Activated naive CD4-positive, alpha-beta T cell treated with anti-CD3 and anti-CD28 coated beads, Interleukin-2, amount 50 U/mL, for 72 hours (primary cell): Measurements from ENCODE around the gene ANKIB1. TPM values are rescaled to one million over a fixed set of nuclear protein-coding genes. Genes with fewer than 3 reads are reported as not detected.

Experiments
- ATAC-seq, 2 donors: fragments of 150-1000 bp; cut with Tn5 transposase; 2 replicates each; pipeline ENCODE4 v1.10.0; 2021; ENCODE audit warnings: mild to moderate bottlenecking in 2 of 2, moderate library complexity in 2 of 2
- DNase-seq, 2 donors: peaks; one replicate each; pipeline ENCODE4 v3.0.0; 2021 to 2022; ENCODE audit warnings: low spot score in 2 of 2
- H3K27ac Mint-ChIP-seq, 2 donors: one replicate each; pipeline ENCODE4 v1.8.0; 2022; ENCODE audit warnings: mild to moderate bottlenecking in 2 of 2, mixed read lengths in 2 of 2
- H3K36me3 Mint-ChIP-seq, 2 donors: one replicate each; pipeline ENCODE4 v1.8.0; 2022; ENCODE audit warnings: mixed read lengths in 2 of 2
- H3K9me3 Mint-ChIP-seq, 2 donors: one replicate each; pipeline ENCODE4 v1.8.0; 2022; ENCODE audit warnings: mixed read lengths in 2 of 2
- total RNA-seq, 2 donors: library from RNA; stranded (reverse); gene quantifications; one replicate each; pipeline ENCODE4 v1.2.3, GENCODE V29; 2022

Gene ANKIB1
- total RNA-seq, 2 donors from 2014 or later, result 34.4 to 50.7 TPM

DNA sequence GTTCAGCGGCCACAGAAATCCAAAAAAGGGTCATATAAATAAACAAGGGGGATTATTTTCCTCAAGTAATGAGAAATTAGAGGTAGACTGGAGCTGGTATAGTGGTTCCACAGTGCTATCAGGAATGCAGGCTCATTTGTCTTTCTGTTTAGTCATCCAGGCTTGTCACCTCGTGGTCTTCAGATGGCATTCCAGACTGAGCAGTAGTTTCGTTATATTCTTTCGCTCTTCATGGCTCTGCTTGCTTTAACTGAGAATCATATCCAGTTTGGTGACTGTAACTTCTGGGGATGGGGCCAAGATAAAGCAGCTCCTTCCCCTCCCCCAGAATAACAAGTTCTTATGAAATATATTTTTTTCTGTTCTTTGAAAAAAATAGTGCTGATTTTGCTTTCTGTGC lies 9.5 kb downstream of the ANKIB1 start:
- DNase-seq (no peak), ATAC-seq (no peak)
- H3K9me3 Mint-ChIP-seq, result peaks cover 0 to 13% of the 10 kb centered on the region in 2 donors
- H3K27ac Mint-ChIP-seq, result no peak overlapping the region
- H3K36me3 Mint-ChIP-seq, result peaks cover 6 to 21% of the 10 kb centered on the region in 2 donors

DNA sequence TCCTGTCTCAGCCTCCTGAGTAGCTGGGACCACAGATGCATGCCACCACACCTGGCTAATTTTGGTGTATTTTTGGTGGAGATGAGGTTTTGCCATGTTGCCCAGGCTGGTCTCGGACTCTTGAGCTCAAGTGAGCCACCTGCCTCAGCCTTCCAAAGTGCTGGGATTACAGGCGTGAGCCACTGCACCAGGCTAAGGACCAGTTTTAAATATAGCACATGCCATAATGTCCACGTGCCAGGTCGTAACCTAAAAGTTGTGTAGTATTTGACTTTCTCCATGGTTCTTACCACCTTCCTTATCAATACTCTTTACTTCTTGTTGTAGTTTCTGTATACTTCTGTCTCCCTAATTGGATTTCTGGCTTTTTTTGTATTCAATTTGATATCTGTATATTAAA lies 13.3 kb downstream of the ANKIB1 start:
- Mint-ChIP-seq H3K27ac (no peak overlapping the region), H3K36me3 (peaks cover 13 to 15% of the 10 kb centered on the region in 2 donors), H3K9me3 (peaks cover 0 to 13% of the 10 kb centered on the region in 2 donors)
- DNase-seq (no peak), ATAC-seq (no peak)

DNA sequence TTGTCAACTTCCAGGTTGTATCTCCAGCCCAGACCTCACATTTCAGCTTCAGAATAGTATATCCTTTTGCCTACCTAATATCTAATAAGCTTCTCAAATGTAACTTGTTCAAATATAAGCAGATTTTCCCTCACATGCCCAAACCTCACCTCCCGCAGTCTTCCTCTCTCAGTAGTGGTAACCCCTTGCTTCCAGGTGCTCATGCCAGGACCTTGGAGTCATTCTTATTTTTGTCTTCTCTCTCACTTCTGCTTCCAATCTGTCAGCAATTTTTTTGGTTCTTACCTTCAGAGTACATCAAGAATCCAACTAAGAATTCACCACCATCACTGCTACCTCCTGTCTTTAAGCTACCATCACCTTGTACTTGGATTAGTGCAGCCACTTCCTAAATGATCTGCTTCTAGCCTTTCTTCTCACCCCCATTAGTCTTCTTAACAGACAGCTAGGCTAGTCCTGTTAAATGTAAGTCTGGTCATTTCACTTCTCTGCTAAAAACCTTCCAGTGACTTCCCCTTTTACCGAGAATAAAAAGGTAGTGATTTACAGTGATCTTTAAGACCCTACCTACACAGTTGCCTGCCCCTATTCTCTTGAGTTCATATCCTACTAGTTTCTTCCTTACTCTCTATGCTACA lies 14.0 kb downstream of the ANKIB1 start:
- ATAC-seq, result no peak
- H3K27ac Mint-ChIP-seq, result no peak overlapping the region

DNA sequence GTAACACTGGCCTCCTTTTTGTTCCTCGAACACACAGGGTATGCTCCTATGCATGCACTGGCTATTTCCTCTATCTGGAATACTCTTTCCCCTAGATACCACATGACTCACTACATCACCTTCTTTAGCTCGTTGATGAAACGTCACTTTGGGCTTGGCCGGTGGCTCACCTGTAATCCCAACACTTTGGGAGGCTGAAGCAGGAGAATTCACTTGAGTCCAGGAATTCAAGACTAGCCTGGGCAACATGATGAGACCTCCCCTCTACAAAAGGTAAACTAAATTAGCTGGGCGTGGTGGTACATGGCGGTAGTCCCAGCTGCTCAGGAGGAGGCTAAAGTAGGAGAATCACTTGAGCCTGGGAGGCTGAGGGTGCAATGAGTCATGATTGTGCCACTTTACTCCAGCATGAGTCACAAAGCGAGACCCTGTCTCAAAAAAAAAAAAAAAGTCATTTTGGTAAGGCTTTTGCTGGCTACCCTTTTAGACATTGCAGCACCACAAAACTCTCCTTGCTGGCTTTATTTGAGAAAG lies 14.5 kb downstream of the ANKIB1 start:
- ATAC-seq, result peak; percentile 40 to 56
- no peak overlapping the region for H3K27ac Mint-ChIP-seq

More for the DNA sequence above, 14.0 kb downstream of the ANKIB1 start:
- DNase-seq, result no peak
- H3K9me3 Mint-ChIP-seq, result peaks cover 0 to 12% of the 10 kb centered on the region in 2 donors
- peaks cover 13 to 15% of the 10 kb centered on the region in 2 donors for H3K36me3 Mint-ChIP-seq

DNA sequence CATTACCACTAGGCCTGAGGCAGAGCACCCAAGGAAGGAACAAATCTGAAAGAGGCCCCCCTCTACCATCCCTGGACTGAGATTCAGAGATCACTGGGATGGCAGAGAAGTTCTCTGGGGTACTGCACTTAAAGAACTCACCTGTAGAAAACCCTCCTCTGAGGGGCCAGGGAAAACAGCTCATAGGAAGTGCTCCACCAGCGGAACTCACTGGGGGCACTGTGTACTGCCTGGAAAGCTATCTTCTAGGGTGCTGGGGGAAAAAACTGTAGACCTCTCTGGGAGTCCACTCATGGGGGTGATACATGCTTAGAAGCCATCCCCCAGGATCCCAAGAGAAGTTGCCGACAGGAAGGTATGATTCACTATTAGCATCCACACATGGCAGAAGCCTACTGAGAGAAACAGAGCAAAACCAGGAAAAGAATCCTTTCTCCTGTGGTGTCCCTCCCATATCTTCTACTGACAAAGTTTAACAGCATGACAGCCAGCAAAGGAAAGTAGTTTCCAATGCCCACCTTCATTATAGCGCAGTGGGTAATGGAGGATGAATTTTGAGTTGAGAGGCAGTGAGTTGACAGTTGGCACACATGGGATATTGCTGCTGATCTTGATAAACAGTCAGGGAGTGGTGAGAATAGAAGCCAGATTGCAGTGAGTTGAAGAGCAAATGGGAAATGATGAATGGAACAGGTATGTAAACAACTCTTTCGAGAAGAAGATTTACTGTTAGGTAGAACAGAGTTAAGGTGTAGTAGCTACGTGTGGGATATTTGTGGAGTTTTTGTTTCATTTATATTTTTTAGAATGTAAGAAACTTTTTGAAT lies 20.9 kb downstream of the ANKIB1 start:
- Mint-ChIP-seq H3K36me3 (peaks cover 3 to 8% of the 10 kb centered on the region in 2 donors), H3K9me3 (peaks cover 0 to 2% of the 10 kb centered on the region in 2 donors), H3K27ac (no peak overlapping the region)
- no peak for ATAC-seq
- no peak for DNase-seq

More for the DNA sequence above, 14.5 kb downstream of the ANKIB1 start:
- DNase-seq, result no peak
- Mint-ChIP-seq H3K9me3 (peaks cover 0 to 7% of the 10 kb centered on the region in 2 donors), H3K36me3 (peaks cover 9 to 13% of the 10 kb centered on the region in 2 donors)

DNA sequence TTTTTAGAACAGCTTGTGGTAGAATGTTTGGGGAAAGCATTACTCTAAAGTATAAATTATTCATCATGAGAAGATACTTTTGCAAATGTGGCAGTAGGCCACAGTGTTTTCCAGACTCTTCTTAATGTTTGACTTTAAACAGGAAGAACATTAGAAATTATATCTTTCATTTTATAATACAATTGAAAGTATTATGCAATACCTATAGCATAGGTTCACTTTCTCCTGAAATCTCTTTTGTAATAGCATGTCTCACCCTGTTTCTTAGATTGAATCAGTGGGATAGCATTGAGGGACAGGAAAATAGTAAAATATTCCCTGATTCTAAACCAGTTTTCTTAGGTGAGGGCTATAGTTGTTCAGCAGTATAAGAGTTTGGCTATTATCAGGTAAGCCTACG lies 23.1 kb downstream of the ANKIB1 start:
- no peak for ATAC-seq
- Mint-ChIP-seq H3K27ac (no peak overlapping the region), H3K36me3 (peaks cover 0 to 15% of the 10 kb centered on the region in 2 donors), H3K9me3 (peaks cover 0 to 5% of the 10 kb centered on the region in 2 donors)
- DNase-seq, result no peak

DNA sequence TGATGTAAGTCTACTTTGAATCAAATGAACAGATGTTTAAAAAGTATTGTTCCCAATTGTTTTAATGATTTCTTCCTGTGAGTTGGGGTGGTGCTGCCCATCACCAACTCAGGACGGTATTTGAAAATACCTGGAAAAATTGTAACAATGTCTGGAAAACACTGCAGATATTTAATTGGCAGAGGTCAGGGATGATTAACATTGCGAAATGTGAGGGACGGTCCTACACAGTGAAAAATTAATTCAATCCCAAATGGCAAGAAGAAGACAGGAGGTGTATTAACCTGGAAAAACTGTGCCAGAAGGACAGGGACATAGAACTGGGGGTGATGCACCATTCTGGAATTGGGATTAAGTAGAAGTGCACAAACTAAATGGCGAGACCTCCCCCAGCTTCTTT lies 29.6 kb downstream of the ANKIB1 start:
- ATAC-seq (no peak), DNase-seq (no peak)
- Mint-ChIP-seq H3K36me3 (peaks cover 0 to 34% of the 10 kb centered on the region in 2 donors), H3K27ac (no peak overlapping the region), H3K9me3 (peaks cover 4 to 13% of the 10 kb centered on the region in 2 donors)

DNA sequence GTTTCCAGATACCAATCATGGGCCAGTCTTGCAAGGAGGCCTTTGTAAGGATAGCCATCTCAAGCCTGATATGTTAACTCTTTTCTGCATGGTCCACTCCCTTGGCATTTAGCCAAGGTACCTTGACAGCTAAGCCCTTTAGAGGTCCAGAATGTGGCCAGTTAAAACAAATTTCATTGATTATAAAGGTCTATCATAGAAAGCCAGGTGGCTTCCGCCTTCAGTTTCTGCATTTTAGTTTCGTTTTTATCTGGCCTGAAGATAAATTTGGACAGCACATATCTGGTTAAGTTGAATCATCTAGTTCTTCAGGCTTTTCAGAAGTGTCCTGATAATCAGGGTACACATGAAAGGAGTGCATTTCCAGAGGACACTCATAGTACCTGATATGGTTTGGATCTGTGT lies 30.7 kb downstream of the ANKIB1 start:
- no peak for ATAC-seq
- H3K9me3 Mint-ChIP-seq, result peaks cover 4 to 19% of the 10 kb centered on the region in 2 donors
- peaks cover 0 to 39% of the 10 kb centered on the region in 2 donors for H3K36me3 Mint-ChIP-seq
- H3K27ac Mint-ChIP-seq, result peak overlapping the region in 1 of 2 donors; percentile 53
- no peak for DNase-seq

DNA sequence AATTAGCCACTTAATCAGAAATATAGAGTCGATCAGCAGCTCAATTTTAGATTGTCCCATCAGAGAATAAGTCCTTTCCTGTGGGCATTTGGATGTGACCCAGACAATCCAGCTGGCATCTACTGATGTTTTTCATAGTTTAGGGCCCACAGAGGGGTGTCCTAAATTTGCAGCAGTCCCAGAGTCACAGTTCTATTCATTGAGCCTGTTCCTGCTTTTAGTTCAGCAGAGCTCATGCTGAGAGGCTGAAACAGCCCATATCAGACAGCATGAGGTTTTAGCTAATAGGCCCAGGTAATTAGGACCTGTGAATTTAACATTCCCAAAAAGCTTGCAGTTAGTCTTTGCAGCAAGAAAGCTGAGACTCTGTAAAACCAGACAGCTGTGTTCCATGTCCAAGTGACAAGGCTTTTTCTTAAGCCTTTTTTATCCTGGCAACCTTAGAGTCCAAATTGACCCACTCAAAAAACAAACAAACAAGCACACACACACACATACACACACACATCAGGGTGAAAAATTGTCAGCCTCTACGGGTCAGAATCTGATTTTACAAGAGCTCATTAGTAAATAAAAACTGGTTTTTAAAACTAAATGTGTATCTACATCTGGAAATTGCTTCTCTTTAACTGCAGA lies 33.7 kb downstream of the ANKIB1 start:
- no peak for ATAC-seq
- Mint-ChIP-seq H3K9me3 (peaks cover 4 to 14% of the 10 kb centered on the region in 2 donors), H3K27ac (no peak overlapping the region), H3K36me3 (peaks cover 0 to 29% of the 10 kb centered on the region in 2 donors)
- no peak for DNase-seq

DNA sequence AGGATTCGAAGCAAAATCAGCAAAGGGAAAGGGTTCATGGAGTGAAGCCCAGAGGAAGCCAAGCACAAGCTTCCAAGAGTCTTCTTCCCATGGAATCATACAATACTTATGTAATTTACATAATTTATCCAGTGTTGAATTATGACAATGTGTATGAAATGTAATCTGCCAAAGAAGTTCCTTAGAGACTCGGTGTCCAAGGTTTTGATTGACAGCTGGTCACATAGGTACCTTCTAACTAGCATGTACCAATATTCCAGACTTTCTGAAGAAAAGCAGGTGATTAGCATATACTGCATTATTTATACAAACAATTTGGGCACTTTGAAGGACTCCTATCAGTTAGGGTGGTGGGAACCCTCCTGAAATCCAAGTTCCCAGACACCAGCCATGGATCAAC lies 35.3 kb downstream of the ANKIB1 start:
- no peak for ATAC-seq
- Mint-ChIP-seq H3K27ac (no peak overlapping the region), H3K9me3 (peaks cover 4 to 14% of the 10 kb centered on the region in 2 donors), H3K36me3 (peaks cover 0 to 24% of the 10 kb centered on the region in 2 donors)
- DNase-seq, result no peak

DNA sequence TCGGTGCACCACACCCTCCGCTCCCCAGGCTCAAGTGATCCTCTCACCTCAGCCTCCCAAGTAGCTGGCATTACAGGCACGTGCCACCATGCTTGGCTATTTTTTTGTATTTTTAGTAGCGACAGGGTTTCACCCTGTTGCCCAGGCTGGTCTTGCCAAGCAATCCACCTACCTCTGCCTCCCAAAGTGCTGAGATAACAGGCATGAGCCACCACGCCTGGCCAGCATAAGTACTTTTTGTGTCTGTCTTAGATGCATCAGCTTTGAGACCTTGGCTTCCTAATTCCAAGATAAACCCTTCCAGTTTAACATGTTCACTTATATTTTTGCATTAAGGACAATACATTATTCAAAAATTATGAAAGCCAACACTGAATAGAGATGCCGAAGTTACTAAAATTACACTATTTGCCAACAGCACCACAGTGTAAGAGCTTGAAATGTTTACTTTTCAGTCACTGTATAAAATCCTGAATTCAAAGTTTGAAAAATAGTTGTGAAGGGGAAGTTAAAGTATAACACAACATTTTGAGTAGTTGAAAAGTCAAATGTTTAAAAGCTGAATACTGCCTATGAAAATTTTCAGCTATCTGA lies 36.5 kb downstream of the ANKIB1 start:
- H3K27ac Mint-ChIP-seq, result no peak overlapping the region
- H3K36me3 Mint-ChIP-seq, result peaks cover 0 to 20% of the 10 kb centered on the region in 2 donors
- DNase-seq, result no peak
- no peak for ATAC-seq
- H3K9me3 Mint-ChIP-seq, result peaks cover 4 to 16% of the 10 kb centered on the region in 2 donors

DNA sequence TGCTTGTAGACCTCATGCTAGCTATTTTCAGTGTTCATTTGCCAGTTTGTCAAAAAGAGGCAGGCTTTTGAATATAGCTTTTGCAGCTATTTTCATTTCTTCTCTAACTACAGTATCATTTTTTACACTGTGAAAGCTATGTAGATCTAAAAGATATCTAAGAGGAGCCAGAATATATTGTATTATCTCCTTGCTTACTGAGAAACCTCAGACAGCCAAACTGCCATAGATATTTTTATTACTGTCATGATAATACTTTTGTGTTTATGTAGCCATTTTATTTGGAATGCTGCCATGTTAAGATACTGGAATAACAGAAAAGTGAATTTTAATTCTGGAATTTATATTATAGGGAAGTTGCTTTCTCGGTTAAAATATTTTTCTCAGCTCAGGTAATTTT lies 37.2 kb downstream of the ANKIB1 start:
- DNase-seq (no peak), ATAC-seq (no peak)
- Mint-ChIP-seq H3K36me3 (peaks cover 0 to 24% of the 10 kb centered on the region in 2 donors), H3K9me3 (peaks cover 4 to 18% of the 10 kb centered on the region in 2 donors), H3K27ac (no peak overlapping the region)

DNA sequence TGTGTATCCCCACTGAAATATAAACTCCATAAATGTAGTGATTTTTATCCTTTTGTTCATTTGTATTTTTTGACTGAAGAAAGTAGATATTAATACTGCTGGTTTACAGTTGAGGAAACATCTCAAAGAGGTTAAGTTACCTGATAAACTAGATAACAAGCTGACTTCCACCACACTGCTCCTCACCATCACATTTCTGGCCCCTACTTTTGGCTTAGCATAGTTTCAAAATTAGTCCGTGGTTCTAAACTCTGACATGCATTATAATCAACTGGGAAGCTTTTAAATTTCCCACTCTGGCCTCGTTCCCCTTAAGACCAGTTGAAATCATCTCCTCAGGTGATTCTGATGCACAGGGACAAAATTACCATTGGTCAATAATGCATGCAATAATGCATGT lies 43.5 kb downstream of the ANKIB1 start:
- DNase-seq (no peak), ATAC-seq (no peak)
- no peak overlapping the region for H3K27ac Mint-ChIP-seq
- peaks cover 0 to 7% of the 10 kb centered on the region in 2 donors for H3K36me3 Mint-ChIP-seq
- H3K9me3 Mint-ChIP-seq, result peaks cover 0 to 4% of the 10 kb centered on the region in 2 donors

DNA sequence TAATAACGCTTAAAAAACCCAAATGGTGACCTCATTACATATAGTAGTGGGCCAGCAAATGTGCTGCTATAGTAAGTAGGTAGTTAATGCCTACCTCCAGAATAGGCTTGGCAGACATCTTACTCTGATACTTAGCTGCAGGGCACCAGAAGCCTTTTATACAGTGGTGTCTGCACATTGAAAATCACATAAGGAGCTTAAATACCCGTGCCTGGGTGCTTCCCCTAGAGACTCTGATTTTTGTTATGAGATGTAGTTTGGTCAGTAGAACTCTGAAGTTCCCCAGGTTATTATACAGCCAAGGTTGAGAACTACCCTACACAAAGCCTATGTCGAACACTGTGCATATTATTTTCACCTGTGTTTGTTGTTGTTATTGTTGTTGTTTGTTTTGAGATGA lies 47.2 kb downstream of the ANKIB1 start:
- DNase-seq, result no peak
- Mint-ChIP-seq H3K27ac (no peak overlapping the region), H3K36me3 (no peaks in the 10 kb centered on the region), H3K9me3 (no peaks in the 10 kb centered on the region)
- ATAC-seq, result no peak

DNA sequence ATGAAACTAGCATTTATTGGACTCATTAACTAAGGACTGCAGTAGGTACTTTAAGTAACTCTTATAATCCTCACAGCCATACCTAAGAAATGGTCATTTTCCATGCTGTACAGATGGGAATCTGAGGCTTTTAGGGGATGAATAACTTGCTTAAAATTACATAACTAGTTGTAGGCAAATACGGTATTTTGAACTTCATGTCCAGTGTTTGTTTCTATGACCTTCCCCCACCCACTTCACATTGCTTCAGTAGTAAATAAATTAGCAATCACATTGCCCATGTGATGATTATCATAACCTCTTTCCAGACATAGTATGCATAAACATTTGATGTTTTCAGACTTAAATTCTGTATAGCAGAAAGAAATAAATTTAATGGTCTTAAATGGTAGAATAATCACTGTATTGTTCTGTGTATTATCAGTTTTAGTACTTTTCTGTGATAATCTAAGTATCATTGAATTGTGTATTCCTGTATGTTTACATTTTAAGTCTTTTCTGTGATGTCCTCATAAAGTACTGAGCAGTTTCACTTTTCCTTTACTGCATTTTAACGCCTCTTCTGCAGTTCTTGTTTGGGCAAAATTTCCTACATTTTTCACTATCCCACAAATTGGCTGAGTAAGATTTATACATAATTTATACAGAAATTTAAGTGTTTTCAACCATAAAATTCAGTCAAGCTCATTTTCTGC lies 48.3 kb downstream of the ANKIB1 start:
- Mint-ChIP-seq H3K9me3 (no peaks in the 10 kb centered on the region), H3K36me3 (no peaks in the 10 kb centered on the region), H3K27ac (no peak overlapping the region)
- ATAC-seq (no peak), DNase-seq (no peak)

DNA sequence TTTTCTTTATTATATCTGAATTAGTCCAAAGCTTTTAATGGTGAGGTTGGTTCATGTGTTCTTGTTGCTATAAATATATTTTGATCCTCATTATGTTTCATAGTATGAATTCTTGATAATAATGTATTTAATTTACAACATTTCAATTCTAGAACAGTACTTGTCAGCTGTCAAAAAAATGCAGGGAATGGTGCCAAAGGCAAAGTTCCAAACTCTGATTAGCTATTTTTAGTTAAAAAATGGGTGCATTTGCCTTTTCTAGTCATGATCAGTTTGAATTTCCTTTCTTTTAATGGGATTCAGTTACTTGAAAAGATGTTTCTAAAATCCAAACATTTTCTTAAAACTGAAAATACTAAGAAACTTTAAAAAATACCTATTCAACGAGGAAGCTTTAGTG lies 49.6 kb downstream of the ANKIB1 start:
- ATAC-seq, result no peak
- Mint-ChIP-seq H3K27ac (no peak overlapping the region), H3K9me3 (no peaks in the 10 kb centered on the region), H3K36me3 (no peaks in the 10 kb centered on the region)
- DNase-seq, result no peak
